ENCODE data around the gene PRRT3. TPM values are rescaled to one million over a fixed set of nuclear protein-coding genes. Genes with fewer than 3 reads are reported as not detected.

PRRT3 gene
- total RNA-seq, 1 experiment from 2014 or later: 0.90 TPM

DNA sequence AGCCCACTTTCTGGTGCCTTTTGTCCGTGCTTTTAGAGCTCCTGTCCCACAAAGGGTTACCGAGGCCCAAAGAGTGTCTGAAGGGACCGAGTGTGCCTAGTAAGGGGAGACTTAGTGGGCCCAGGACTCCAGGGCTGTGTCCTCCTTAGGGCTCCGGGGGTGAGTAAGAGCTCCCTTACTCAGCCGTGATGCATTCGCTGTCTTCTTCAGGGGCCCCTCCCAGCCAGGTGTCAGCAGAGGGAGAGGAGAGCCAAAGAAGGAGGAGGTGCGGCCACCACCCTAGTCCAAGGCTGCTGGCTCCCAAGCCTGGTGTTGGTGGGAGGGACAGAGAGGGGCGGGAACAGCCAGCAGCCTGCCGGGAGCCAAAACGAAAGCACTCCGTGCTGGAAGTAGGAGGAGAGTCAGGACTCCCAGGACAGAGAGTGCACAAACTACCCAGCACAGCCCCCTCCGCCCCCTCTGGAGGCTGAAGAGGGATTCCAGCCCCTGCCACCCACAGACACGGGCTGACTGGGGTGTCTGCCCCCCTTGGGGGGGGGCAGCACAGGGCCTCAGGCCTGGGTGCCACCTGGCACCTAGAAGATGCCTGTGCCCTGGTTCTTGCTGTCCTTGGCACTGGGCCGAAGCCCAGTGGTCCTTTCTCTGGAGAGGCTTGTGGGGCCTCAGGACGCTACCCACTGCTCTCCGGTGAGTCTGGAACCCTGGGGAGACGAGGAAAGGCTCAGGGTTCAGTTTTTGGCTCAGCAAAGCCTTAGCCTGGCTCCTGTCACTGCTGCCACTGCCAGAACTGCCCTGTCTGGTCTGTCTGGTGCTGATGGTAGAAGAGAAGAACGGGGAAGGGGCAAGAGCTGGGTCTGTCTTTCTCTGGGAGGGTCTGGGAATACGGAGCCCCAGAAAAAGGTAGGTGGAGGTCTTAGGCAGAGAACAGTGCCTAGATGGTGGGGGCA lies 35.2 kb downstream of the PRRT3 start, which contains the start of gene IL17RC:
IL17RC (plus strand) TSS at position 365 of the 947 bp plus-strand sequence; CDS start at position 583, 218 bp downstream.
- Histone ChIP-seq H3K79me2 (ENCODE audit: low read depth) (no peaks in the 10 kb centered on the region), H3K4me2 (peak within 1 kb of the TSS; percentile 95), H3K4me1 (replicated peaks; ENCODE audit: insufficient read depth) (peaks cover 41% of the 10 kb centered on the region), H3K9me2 (ENCODE audit: insufficient read depth) (no peaks in the 10 kb centered on the region), H2AFZ (peak within 1 kb of the TSS; percentile 77), H3K4me3 (peak within 1 kb of the TSS; percentile 70), H3K27me3 (ENCODE audit: insufficient read depth, low read depth) (no peaks in the 10 kb centered on the region), H3K36me3 (ENCODE audit: low read depth) (no peaks in the 10 kb centered on the region), H3F3A (ENCODE audit: insufficient read depth, low read depth) (peaks cover 16% of the 10 kb centered on the region), H3K27ac (no peak within 1 kb of the TSS), H4K20me1 (ENCODE audit: insufficient read depth) (no peaks in the 10 kb centered on the region), H3K9me3 (ENCODE audit: insufficient read depth, low read depth) (no peaks in the 10 kb centered on the region)
- peak; percentile 86 to 91 for DNase-seq
- TSS peak; percentile 36 for BruUV-seq (replicated peaks)
- POLR2A ChIA-PET (ENCODE audit: unreplicated experiment): interaction anchor here (0.6 to 1.0 kb wide), 3 partner anchors 17 to 76 kb away, joined by 3 to 5 read pairs (median 4); partner anchors contain the start of genes CRELD1 and JAGN1
- CTCF ChIA-PET: interaction anchor here (1.0 kb wide), 1 partner anchor 46 kb away, joined by 3 read pairs; no protein-coding TSS in a partner anchor
- TF ChIP-seq, protein P1, sequence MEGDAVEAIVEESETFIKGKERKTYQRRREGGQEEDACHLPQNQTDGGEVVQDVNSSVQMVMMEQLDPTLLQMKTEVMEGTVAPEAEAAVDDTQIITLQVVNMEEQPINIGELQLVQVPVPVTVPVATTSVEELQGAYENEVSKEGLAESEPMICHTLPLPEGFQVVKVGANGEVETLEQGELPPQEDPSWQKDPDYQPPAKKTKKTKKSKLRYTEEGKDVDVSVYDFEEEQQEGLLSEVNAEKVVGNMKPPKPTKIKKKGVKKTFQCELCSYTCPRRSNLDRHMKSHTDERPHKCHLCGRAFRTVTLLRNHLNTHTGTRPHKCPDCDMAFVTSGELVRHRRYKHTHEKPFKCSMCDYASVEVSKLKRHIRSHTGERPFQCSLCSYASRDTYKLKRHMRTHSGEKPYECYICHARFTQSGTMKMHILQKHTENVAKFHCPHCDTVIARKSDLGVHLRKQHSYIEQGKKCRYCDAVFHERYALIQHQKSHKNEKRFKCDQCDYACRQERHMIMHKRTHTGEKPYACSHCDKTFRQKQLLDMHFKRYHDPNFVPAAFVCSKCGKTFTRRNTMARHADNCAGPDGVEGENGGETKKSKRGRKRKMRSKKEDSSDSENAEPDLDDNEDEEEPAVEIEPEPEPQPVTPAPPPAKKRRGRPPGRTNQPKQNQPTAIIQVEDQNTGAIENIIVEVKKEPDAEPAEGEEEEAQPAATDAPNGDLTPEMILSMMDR (conservative IDR thresholded peaks at IDR 0.05): no peak
- TF ChIP-seq EZH2 (IDR thresholded peaks at IDR 0.05; ENCODE audit: low read depth): no peak
- intact Hi-C loops (cut with micrococcal nuclease; ENCODE audit: unreplicated experiment): loop anchor here (1.0 kb wide), 1 partner anchor 16 kb away; the partner anchor contains the start of gene CRELD1

DNA sequence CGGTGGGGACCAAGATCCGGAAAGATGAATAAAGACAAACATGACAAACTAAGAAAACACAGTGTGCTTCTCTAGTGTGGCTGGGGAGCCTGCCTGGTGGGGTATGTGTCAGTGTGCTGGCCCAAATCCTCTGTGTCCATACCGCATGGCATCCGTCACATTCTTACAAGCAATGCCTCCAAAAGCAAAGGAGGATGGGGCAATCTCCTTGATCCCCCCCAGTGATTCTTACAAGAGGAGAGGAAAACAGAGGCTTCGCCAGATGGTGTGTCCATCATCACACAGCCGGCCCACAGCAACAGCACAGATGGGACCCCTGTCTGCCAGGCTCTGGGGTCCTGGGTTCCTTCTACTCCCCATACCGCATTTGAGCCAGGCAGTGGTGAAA lies 35.9 kb downstream of the PRRT3 start:
- H3K27me3 ChIP-seq (ENCODE audit: insufficient read depth, low read depth): no peaks in the 10 kb centered on the region
- H3K27ac ChIP-seq: no peak overlapping the region
- no peak overlapping the region for H2AFZ ChIP-seq
- H3K4me2 ChIP-seq: peak overlapping the region; percentile 95
- peak overlapping the region; percentile 70; the same call in 1 of the 2 replicates for H3K4me3 ChIP-seq
- no peaks in the 10 kb centered on the region for H3K9me2 ChIP-seq (ENCODE audit: insufficient read depth)
- no peaks in the 10 kb centered on the region for H3K36me3 ChIP-seq (ENCODE audit: low read depth)
- TF ChIP-seq, protein P1 (conservative IDR thresholded peaks at IDR 0.05): no peak
- no peak for TF ChIP-seq EZH2 (IDR thresholded peaks at IDR 0.05; ENCODE audit: low read depth)
- BruUV-seq (replicated peaks): TSS peak; percentile 98
- no peaks in the 10 kb centered on the region for H4K20me1 ChIP-seq (ENCODE audit: insufficient read depth)
- DNase-seq: no peak
- peaks cover 23% of the 10 kb centered on the region for H3F3A ChIP-seq (ENCODE audit: insufficient read depth, low read depth)
- intact Hi-C loops (cut with micrococcal nuclease; ENCODE audit: unreplicated experiment): no loop called here
- H3K9me3 ChIP-seq (ENCODE audit: insufficient read depth, low read depth): no peaks in the 10 kb centered on the region
- ChIA-PET POLR2A (ENCODE audit: unreplicated experiment) (interaction anchor here (0.6 to 1.0 kb wide), 3 partner anchors 17 to 77 kb away, joined by 3 to 5 read pairs (median 4); partner anchors contain the start of genes CRELD1 and JAGN1), CTCF (interaction anchor here (0.6 to 1.0 kb wide), 2 partner anchors 16 to 45 kb away, joined by 3 to 9 read pairs; no protein-coding TSS in a partner anchor)
- H3K4me1 ChIP-seq (replicated peaks; ENCODE audit: insufficient read depth): peaks cover 48% of the 10 kb centered on the region
- H3K79me2 ChIP-seq (ENCODE audit: low read depth): no peaks in the 10 kb centered on the region

DNA sequence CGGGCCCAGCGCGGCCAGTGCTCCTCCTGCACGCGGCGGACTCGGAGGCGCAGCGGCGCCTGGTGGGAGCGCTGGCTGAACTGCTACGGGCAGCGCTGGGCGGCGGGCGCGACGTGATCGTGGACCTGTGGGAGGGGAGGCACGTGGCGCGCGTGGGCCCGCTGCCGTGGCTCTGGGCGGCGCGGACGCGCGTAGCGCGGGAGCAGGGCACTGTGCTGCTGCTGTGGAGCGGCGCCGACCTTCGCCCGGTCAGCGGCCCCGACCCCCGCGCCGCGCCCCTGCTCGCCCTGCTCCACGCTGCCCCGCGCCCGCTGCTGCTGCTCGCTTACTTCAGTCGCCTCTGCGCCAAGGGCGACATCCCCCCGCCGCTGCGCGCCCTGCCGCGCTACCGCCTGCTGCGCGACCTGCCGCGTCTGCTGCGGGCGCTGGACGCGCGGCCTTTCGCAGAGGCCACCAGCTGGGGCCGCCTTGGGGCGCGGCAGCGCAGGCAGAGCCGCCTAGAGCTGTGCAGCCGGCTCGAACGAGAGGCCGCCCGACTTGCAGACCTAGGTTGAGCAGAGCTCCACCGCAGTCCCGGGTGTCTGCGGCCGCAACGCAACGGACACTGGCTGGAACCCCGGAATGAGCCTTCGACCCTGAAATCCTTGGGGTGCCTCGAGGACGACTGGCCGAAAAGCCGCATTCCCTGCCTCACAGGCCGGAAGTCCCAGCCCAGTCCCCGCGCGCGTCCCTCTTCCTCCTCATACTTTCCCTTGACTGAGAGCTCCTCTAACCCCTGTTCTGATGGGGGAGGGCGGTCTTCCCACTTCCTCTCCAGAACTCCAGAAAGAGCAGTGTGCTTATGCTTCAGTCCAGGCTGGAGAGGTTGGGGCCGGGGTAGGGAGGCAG lies 36.7 kb downstream of the PRRT3 start:
- intact Hi-C loops (cut with micrococcal nuclease; ENCODE audit: unreplicated experiment): no loop called here
- no peaks in the 10 kb centered on the region for H3K9me3 ChIP-seq (ENCODE audit: insufficient read depth, low read depth)
- no TSS peak for BruUV-seq (replicated peaks)
- no peak overlapping the region for H3K27ac ChIP-seq
- ChIA-PET CTCF (interaction anchor here (0.6 kb wide), 1 partner anchor 16 kb away, joined by 9 read pairs; no protein-coding TSS in a partner anchor), POLR2A (ENCODE audit: unreplicated experiment) (interaction anchor here (0.5 kb wide), 1 partner anchor 32 kb away, joined by 9 read pairs; no protein-coding TSS in a partner anchor)
- H3K4me1 ChIP-seq (replicated peaks; ENCODE audit: insufficient read depth): peaks cover 55% of the 10 kb centered on the region
- no peak for TF ChIP-seq EZH2 (IDR thresholded peaks at IDR 0.05; ENCODE audit: low read depth)
- no peak overlapping the region for H2AFZ ChIP-seq
- peaks cover 25% of the 10 kb centered on the region for H3F3A ChIP-seq (ENCODE audit: insufficient read depth, low read depth)
- H4K20me1 ChIP-seq (ENCODE audit: insufficient read depth): no peaks in the 10 kb centered on the region
- H3K79me2 ChIP-seq (ENCODE audit: low read depth): no peaks in the 10 kb centered on the region
- DNase-seq: no peak
- no peak overlapping the region for H3K4me3 ChIP-seq
- no peaks in the 10 kb centered on the region for H3K36me3 ChIP-seq (ENCODE audit: low read depth)
- H3K4me2 ChIP-seq: no peak overlapping the region
- H3K9me2 ChIP-seq (ENCODE audit: insufficient read depth): no peaks in the 10 kb centered on the region
- H3K27me3 ChIP-seq (ENCODE audit: insufficient read depth, low read depth): no peaks in the 10 kb centered on the region

Data from PC-9 (cell line).